ENCODE data around the gene PROB1. TPM values are rescaled to one million over a fixed set of nuclear protein-coding genes. Genes with fewer than 3 reads are reported as not detected.

PROB1 gene
- total and polyA plus RNA-seq, 9 of the 15 experiments (the other 6 are each of a cell fraction or from before 2014, with no cell fraction given) = 0.01 to 1.8 (median 0.47) TPM

GRCh38 chr5:139341689-139342422 is 53.0 kb downstream of the PROB1 start, which contains the start of gene PAIP2 (continued):
- TF ChIP-seq BRCA1 (IDR thresholded peaks at IDR 0.05) (no peak), BRCA1 (CRISPR knock-in tag; IDR thresholded peaks at IDR 0.05) (no peak), ZNF24 (IDR thresholded peaks at IDR 0.05) (no peak), MYC (IDR thresholded peaks at IDR 0.05; ENCODE audit: low read depth, low read length) (peak; percentile 90), MYC (CRISPR knock-in tag; IDR thresholded peaks at IDR 0.05; ENCODE audit: borderline replicate concordance, low read depth) (0 out of 2 replicates have a peak, but pooled peaks have one; percentile 39), HDGF (IDR thresholded peaks at IDR 0.05) (no peak), ZBTB11 (CRISPR knock-in tag; IDR thresholded peaks at IDR 0.05) (peak in 1 of 3 experiments; percentile 68; a peak in 3 of 6 replicates), ATF2 (CRISPR knock-in tag; IDR thresholded peaks at IDR 0.05) (no peak), CXXC5 (CRISPR knock-in tag; IDR thresholded peaks at IDR 0.05) (peak; percentile 83), ZNF561 (CRISPR knock-in tag; conservative IDR thresholded peaks at IDR 0.05) (no peak), RBM39 (optimal IDR thresholded peaks at IDR 0.05; ENCODE audit: low read depth, low read length) (no peak), ZNF717 (CRISPR knock-in tag; IDR thresholded peaks at IDR 0.05) (no peak), ZNF165 (CRISPR knock-in tag; IDR thresholded peaks at IDR 0.05; ENCODE audit: borderline replicate concordance) (no peak), ZKSCAN1 (IDR thresholded peaks at IDR 0.05; ENCODE audit: low read depth, low read length) (peak; percentile 26), ZNF639 (CRISPR knock-in tag; conservative IDR thresholded peaks at IDR 0.05 in 1 of 2, IDR thresholded peaks at IDR 0.05 in 1 of 2) (peak in 1 of 2 experiments; percentile 45; a peak in 1 of 4 replicates), HMBOX1 (IDR thresholded peaks at IDR 0.05) (no peak), CTBP1 (IDR thresholded peaks at IDR 0.05; ENCODE audit: borderline replicate concordance) (peak; percentile 69; the same call in 1 of the 2 replicates), ATF7 (IDR thresholded peaks at IDR 0.05) (peak; percentile 94), FOXJ2 (tag; IDR thresholded peaks at IDR 0.05) (no peak)
